ENCODE data around the gene BIRC7.

BIRC7 gene

DNA sequence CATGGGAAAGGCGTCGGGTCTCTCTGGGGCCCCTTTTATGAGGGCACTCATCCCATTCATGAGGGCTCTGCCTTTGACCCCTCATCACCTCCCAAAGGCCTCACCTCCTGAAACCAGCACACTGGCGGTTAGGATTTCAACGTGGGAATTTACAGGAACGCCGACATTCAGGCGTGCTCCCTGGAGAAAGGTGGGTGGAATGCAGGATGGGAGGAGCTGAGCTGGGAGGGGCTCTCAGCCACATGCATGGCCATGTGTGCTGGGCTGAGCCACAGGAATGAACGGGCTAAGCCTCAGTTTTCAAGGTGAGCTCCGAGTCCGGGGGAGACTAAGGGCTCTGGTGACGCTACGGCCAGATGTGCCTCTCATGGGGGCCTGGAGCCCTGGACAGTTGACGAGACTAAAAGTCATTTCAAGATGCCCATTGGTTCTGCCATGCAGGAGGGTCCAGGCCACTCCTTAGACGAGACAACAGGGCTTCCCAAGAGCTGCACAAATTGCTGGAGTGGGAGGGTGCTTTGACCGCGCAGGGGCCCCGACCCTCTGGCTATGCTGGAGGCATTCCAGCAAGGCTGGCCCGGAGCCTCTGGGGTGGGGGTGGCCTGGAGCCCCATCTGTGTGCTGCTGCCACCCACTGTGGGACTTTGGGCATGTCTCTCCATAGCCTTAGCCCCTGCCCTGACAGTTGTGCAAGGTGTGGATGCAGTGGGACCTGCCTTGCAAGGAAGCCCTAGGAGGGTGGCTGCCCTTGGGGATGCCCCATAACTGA is 33.1 kb downstream of the BIRC7 start:
- FAIRE-seq = peak; percentile 34

DNA sequence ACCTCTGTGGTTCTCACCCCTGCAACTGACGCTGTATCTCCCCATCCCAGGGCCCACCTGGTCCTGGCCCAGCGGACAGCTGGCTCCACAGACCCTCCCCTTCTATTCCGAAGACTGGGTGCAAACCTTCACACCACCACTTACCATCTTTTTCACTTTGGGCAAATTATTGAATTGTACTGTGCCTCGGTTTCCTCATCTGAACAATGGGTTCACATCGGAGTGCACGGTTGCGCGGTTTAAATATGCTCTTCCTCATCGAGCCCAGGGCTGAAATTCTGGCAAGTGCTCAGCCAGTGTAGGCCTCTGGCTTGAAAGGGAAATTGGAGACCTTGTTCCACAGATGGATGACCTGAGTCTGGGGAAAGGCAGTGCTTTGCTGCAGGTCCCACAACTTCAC is 34.0 kb downstream of the BIRC7 start:
- no peak for FAIRE-seq

DNA sequence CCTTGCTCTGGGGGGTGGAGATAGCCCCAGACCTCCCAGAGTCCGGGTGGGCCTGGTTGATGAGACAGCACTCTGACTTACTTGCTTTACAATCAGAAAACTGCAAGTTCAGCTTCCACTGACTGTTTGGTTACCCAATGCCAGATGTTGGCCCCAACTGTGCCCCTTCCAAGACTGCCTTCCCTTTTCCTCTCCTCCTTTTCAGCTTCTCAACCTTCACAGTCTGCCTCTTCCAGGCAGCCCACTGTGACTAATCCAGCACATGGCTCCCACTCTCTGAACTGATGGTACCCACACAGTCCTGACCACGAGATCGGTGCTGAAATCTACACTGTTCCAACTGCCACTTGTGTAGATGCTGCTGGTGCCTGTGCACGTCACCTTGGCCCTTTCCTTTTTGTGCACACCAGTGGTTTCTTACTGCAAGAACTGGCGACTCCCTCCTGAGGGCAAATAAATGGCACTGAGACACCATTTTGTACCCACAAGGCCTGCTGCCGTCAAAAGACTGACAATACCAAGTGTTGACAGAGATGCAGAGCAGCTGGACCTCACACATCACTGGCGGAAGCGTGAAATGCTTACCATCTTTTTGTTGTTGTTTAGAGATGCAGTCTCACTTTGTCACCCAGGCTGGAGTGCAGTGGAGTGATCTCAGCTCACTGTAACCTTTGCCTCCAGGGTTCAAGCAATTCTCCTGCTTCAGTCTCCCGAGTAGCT is 35.1 kb downstream of the BIRC7 start:
- FAIRE-seq = no peak

DNA sequence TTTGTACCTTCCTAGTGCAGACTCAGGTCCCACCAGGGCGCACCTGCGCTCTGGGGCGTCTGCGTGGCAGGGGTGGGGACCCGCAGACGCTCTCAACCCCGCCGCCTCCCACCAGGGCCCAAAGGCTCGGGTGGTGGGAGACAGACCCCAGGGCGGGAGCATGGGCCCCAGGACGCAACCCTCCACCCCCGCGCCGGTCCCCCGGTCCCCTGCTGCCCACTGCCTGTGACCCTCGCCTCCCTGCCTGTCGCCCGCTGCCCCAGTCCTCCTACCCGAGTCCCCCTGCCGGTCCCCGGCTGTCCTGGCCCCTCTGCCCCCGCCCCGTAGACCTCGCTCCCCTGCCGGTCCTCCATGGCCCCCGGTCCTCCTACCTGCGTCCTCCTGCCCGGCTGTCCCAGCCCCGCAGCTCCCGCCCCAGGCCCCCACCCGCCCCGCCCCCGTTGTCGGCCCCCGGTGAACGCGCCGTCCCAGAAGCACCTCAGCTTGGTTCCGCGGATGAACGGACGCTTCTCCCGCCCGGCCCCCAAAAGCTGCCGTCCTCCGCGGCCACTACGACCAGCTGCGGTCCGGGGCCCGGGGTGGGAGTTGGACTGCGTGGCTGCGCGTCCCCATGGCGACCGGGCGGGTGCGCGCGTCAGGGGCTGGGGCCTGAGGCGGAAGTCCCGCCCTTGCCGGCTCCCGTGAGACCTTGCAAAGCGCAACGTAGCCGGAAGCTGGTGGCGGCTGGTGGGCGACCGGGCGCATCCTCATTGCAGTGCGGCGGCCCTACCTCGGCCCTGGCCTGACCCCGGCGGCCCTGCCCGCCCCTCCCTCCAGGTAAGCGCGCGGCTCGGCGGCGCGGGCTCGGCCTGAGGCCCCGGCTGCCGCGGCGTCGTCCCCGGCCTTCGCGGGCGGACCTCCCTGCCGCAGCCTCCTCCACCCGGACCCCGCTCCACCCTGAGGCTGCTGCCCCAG is 36.7 kb downstream of the BIRC7 start, which contains the start of gene ARFGAP1:
TSS of gene ARFGAP1 (plus strand) at position 709 of the 954 bp plus-strand sequence. CDS start 2,768 bp downstream, outside the sequence.
- peak; percentile 40 for FAIRE-seq

DNA sequence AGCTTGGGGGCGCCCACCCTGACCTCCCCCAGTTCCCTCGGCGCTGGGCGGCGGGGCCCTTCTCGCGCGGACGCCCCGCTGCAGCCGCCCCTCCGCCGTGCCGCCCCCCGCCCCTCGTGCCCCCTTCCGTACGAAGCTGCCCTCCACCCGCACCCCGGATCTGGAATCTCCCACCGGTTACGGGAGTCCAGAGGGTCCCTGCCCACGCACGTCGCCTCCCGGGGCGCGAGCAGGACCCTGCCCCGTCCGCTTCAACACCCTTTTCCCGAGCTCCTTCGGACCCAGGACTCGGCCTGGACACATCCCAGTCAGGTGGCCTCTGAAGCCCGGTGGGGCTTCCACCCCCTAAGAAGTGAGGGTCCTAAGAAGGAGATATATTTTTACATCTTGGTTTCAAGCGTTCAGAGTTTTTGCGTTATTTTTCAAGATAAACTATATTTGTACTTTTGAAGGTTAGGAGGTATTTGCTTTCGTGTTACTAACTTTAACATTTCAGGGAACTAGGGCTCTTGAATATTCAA is 37.4 kb downstream of the BIRC7 start:
- FAIRE-seq = no peak

DNA sequence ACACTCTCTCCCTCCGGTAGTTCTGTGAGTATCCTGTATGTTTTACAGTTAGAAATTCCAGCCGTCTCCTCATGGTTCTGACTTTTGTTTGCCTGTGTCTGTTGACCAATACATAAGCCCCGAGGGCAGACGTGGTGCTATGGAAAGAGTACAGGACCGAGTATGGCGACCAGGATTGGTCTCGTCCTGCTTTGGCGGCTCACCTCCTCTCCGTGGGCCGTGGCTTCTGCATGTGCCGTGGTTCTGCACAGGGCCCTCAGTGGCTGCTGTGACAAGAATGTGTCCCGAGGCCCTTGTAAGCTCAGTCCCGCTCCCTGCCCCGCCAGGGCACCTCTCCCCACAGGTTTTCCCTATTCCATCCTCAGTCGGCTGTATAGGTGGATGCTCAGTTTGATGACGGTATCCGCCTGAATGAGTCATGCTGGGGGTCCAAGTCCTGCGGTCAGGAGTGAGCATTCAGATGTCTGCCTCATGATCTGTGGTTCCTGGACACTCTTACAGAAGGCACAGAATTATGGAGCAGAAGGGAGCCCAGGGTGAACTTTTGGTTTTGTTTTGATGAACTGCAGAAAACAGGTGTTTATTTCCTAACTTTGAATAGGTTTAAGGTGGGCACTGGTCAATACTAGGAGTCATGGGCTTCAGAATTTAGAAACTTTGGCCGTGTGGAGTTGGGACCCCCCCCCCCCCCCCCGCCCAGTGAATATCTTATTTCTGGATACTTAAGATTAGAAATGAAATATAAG is 38.1 kb downstream of the BIRC7 start:
- no peak for FAIRE-seq

DNA sequence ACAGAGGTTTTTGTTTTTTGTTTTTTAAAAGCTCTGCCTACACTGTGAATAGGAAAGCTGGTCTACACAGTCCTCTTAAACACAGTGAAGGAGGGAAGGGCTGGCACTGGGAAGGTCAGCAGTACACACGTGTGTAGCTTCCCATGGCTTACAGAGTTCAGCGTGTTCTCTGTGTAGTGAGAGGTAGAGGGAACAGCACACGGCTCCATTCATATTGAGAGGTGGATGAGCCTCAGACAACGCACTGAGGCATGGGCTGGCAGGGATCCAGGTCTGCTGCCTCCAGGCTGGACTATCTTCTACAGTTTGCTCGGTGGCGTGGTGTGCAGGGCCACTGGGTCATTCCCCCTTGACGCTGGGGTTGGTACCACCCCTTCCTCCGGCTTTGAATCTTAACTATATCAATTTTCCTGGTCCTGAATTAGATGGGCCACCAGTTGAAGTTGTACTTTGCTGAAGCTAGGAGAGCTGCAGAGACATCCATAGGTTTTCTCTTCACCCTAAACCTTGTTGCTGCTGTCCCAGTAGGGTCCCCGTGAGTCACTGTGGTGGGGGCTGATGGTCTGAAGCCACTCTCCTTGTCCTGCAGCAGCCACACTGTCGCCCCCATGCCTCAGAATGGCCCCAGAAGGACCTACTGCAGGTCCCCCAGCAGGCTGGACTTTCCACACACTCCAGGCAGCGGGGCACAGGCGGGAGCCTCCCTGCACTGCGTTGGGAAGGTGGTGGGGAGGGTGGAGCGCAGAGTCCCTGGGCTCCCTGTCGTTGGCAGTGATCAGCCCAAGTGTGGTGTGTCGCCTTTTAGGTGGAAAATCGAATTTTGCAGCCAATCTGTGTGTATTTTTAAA is 38.9 kb downstream of the BIRC7 start:
- FAIRE-seq = no peak

DNA sequence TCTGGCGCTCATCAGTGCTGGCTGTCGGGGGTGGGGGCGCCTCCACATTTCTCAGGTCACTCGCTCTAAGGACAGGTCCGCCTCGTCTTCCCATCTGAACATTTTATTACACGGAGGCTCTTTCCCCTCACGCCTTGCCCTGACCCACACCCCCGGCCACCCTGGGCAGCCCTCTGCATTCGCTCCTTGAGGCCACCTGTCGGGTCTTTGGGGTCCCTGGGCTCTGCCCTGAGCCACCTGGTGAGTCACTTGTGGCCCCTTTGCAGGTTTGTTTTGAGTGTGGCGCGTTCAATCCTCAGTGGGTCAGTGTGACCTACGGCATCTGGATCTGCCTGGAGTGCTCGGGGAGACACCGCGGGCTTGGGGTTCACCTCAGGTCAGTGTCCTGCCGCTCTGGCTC is 40.1 kb downstream of the BIRC7 start:
- FAIRE-seq = no peak

DNA sequence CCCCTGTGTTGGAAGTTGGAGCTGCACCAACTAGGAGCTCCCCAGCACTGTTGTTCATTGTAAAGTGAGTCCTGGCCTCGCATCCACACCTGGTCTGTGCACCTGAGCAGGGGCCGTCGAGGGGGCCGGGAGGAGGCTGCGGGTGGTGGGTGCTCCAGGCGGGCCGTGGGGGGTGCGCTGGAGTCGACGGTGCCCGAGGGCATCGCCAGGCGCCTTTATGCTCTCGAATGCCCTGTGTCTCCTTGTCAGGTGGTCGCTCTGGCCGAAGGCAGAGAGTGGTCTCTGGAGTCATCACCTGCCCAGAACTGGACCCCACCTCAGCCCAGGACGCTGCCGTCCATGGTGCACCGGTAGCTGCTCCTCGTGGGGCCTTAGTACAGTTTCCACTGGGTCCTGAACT is 41.3 kb downstream of the BIRC7 start:
- FAIRE-seq = no peak

DNA sequence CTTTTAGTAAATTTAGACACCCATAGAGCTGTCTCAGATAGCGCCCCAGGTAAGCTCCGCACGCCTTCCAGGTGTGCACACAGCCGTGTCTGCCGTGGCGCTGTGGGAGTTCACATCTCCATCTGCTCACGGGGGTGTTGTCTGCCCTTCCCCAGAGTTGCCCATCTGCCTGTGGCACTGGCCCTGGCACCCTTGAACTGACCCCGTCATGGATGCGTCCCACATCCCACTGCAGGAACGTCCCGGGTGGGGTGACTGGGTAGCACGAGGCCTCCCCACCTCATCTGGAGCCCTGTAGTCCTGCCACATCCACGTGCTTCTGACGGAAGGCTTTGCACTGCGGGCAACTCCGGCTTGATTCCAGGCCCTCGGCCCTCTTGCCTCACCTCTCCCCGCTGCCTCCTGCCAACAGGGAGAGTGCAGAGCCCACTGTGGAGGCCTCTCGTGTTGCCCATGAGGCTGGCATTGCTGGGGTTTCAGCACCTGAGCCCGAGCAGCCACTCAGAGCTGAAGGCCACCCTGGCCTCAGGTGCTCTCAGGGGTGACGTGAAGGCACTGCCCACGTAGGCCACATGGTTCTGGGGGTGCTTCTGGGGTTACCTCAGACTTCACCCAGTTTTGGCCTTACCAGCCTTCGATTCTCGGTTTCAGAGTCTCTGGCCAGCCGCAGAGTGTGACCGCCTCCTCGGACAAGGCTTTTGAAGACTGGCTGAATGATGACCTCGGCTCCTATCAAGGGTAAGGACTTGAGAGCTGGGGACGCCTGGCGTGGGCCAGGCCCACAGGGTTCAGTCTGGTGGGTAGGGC is 42.0 kb downstream of the BIRC7 start:
- FAIRE-seq = no peak

DNA sequence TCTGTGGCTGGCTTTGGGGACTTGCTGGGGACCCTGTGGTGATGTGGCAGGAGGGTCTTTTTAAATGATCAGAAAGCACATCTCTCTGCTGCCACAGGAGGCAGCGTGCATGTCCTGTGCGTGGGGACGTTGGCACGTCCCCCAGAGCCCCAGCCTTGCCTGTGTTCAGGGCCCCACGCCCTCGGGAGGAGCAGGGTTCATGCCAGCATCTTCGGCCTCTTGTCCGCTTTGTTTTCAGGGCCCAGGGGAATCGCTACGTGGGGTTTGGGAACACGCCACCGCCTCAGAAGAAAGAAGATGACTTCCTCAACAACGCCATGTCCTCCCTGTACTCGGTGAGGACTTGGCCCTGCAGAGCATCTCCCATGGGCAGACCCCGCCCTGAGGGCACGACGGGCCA is 43.0 kb downstream of the BIRC7 start:
- FAIRE-seq = no peak

DNA sequence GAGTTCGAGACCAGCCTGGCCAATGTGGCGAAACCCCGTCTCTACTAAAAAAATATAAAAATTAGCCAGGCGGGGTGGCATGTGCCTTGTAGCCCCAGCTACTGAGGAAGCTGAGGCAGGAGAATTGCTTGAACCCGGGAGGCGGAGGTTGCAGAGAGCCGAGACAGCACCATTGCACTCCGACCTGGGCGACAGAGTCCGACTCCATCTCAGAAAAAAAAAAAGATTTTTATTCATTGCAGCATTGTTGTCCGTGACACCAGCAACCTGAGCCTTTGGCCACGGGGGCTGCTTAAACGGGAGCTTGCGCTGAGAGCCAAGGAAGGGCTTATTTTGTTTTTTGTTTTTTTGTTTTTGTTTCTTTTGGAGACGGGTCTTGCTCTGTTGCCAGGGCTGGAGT is 44.2 kb downstream of the BIRC7 start:
- no peak for FAIRE-seq

DNA sequence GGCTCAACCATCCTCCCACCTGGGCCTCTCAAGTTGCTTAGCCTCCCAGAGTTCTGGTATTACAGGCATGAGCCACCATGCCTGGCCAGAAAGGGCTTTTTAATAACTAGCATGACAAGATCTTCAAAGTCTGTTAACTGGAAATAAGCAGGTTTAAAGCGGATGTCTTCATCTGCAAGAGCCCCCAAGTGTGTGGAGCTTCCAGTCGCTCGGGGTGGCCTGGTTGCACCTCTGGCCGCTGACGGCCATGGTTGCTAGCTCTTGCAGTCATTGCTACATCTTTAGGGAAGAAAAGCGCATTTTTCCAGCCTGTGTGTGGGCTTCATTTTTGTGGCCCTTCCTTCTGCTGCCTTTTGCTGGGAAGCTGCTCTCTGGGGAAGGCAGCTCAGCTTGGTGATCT is 44.7 kb downstream of the BIRC7 start:
- no peak for FAIRE-seq

DNA sequence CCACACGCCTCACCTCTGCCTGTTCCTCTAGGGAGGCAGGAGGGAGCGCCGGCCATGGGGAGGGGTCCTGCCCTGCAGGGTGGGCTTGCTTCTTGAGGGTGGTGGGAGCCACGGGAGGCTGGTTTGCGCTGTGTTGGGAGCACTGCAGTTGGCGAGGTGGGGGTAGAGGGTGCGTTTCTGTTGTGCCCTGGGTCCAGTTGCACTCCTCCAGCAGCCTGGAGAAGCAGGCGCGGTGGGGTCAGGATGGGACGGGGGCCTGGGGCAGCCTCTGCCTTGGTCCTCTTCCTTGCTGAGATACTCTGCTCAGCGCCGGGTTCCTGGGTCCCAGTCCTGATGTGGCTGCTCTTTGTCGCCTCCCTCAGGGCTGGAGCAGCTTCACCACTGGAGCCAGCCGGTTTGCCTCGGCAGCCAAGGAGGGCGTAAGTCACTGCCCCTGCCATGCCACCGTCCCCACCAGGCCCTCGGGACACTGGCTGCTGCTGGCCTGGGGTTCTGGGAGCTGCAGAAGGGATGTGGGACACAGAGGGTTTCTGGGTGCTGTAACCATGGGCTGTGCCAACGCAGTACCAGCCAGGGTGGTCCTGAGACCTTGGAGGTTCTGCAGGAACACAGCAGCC is 45.3 kb downstream of the BIRC7 start:
- no peak for FAIRE-seq

DNA sequence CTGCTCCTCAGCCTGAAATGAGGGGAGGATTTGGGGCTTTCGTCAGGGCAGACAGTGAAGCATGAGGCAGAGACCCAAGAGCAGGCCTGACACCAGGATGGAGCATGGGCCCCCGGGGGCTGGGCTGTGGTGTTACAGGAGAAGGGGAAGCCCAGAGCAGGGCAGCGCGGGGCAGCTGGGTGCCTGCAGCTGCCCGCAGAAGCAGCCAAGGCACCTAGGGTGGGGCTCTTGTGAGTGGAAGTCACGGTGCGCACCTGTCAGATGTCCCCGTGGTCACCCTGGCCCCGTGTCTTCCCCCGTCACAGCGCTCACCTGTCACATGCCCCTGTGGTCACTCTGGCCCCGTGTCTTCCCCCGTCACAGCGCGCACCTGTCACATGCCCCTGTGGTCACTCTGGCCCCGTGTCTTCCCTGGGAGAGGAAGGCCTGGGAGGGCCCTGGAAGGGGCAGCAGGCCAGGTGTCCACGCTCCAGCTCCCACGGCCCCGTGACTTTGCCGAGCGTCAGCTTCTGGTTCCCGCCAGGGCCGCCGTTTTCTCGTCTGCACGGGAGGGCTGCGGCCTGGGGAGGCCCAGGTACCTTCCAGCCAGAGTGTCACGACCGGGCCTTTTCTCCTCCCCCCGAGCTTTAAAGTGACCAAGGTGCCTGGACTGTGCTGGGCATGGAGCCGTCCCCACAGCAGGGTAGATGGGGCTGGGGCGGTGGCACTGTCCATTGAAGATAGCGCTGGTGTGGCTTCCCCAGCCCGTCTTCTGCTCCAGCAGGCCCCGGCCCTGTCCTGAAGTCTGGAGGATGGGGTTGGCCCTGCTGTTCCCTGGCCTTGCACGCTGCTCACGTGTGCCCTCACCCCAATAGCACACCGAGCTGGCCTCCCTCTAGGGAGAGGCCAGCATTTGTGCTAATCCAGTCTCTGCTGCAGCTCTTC is 46.3 kb downstream of the BIRC7 start:
- no peak for FAIRE-seq

DNA sequence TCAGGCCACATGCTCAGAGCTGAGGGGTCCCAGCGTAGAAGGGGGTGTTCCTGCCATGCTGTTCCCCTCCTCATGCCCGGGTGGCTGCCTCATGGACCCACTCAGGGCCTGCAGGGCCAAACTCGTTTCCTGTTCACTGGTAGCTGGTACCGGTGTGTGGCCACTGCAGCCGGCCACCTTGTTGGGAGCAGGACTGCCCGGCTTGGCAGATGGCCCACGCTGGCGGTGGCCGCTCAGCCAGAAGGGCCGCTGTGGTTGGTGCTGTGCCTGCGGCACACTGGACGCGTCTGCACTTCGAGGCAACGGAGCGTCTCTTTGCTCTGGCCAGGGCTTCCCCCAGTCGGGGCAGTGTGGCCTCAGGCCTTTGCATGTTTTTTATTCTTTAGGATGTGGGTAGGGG is 47.2 kb downstream of the BIRC7 start:
- FAIRE-seq = no peak

DNA sequence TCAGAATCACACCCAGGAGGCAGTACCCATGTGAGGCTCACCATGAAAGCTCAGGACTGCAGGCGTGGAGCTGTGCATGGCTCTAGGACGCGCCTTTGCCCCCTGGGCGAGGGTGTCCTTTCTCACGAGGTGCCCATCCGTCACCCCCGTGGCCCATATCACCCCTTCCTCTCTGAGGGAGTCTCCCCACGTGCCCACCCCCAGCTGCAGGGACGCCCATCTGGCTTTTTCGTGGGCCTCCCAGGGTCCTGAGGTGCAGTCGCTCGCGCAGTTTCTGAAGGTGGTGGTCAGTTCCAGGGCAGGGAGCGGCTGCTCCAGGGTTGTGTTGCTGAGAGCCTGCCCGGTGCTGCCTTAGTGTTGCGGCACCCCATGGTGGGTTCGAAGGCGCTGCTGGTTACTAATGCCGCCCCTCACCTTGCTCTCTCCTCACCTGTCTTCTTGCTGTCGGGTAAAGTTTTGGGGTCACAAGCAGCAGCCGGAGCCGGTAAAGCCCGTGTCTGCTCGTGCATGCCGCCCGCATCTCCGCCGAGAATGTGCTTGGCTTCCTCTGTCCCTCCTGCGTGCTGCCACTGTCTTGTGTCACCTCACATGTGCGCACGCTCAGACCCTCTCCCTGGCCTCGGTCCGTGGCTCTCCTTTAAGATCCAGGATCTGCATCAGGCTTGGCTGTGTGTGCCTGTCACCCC is 47.8 kb downstream of the BIRC7 start:
- no peak for FAIRE-seq

DNA sequence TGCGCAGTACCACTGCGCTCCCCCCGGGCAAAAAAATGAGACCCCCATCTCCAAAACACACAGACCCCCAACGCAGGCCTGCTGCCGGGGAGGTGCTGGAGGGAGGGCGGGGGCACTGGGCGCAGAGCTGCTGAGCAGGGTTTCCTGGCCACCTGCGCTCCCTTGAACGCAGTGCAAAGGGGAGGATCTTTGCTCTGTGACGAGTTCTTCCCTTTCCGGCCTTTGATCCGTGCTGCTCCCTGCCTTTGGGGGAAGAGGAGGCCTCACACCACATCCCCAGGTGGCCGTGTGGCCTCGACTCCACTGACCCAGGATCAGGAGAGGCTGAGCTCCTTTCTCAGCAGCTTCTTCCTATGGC is 48.4 kb downstream of the BIRC7 start:
- no peak for FAIRE-seq

Measured in G401.6 (cell line).